GM21390 (cell line): Measurements from ENCODE around the gene DYDC1.
"Not testable (repeated sequence)": the region's sequence is repeated elsewhere in the genome, so short reads cannot be mapped to it uniquely, and the experiment has no call there.

ENCODE experiments used
- ATAC-seq: cut with Tn5 transposase; IDR thresholded peaks from one replicate; pipeline ENCODE4 v1.9.1; 2021; ENCODE audit not compliant: unreplicated experiment

Gene DYDC1

DNA sequence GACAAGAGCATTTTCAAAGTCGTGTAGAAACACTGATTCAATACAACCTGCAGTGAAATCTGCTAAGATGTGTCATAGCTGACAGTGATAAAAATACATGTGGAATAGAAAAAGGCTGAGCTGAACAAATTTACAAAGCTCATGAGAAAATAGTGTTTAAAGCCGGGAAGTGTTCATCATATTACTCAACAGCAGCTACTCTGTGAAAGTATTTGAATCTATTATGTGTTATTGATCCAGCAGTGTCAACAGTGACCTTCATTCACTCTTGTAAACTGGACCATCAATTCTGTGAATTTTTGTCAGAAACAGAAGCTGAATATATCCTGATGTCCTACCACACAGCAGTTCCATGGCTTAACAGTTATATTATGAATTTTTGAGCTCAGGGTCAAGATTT is 11.6 kb downstream of the DYDC1 start:
- ATAC-seq = no peak

GRCh38 chr10:80344276-80344675 is 12.3 kb downstream of the DYDC1 start:
- no peak for ATAC-seq

DNA sequence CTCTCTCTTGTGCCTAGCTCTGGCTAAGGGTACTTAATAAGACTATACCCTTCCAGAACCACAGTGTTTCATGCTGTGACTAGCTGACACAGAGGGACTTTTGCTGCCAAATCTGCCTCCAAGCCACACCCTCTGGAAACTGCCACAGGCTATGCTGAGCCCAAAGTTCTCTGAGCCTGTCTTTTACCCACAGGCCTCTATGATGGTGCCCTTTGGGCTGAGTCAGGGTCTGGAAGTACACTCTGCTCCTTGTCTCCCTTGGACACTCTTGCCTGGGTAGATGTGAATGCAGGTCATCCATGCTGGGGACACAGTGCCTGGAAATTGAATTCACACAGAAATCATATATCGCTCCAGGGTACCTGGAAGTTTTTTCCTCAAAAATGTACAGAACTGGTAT is 22.6 kb downstream of the DYDC1 start:
- no peak for ATAC-seq

- no peak for ATAC-seq
Observed at GRCh38 chr10:80324891-80325364, 31.6 kb downstream of the DYDC1 start.

- no peak for ATAC-seq
Observed at GRCh38 chr10:80324086-80324485, 32.5 kb downstream of the DYDC1 start.

- ATAC-seq = no peak
Observed at GRCh38 chr10:80323311-80323710, 33.2 kb downstream of the DYDC1 start.

DNA sequence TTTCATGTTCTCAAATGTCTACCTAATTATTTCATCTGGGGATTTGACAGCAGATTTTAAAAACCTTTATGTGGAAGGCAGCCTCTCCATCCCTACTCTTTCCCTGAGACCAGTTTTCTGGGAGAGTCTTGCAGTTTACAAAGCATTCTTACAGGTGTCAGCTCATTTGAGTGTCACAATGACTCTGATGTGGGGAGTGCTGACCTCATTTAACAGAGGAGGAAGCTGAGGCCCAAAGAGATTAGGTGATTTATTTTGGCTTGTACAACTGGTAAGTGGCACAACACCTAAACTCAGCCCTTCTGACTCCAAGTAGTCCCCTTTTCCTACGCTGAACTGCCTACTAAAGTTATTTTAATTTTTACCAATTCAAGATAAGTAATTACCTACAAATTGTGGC is 33.8 kb downstream of the DYDC1 start:
- ATAC-seq = no peak

- ATAC-seq = no peak
Observed at GRCh38 chr10:80322158-80322557, 34.4 kb downstream of the DYDC1 start.

GRCh38 chr10:80321183-80321582 is 35.4 kb downstream of the DYDC1 start:
- ATAC-seq = no peak

- ATAC-seq = no peak
Observed at GRCh38 chr10:80320377-80320776, 36.2 kb downstream of the DYDC1 start.

DNA sequence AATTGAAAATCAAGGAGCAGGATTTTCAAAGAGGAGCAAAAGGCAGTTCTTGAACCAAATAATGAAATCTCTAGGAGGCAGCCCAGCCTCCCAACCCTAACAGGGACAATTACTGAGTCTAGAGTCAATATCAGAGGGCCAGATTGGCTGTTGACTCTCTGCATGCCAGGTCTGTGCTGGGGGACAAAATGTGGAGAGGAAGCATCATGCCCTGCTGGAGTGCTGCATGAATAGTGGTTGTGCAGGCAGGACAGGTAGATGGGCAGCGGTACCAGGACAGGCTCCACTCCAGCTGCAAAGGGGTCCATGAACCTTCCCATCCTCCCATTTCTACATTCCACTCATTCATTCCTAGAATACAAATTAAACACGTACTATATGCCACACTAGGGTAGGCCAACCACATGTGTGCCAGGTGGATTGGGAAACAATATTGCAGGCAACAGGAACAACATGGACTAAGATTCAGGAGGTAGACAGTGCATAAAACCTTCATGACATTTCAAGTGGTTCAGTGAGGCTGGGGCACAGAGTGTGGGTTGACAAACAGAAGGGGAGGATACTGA is 36.7 kb downstream of the DYDC1 start:
- ATAC-seq = no peak

- no peak for ATAC-seq
Observed at GRCh38 chr10:80319318-80319717, 37.2 kb downstream of the DYDC1 start.

GRCh38 chr10:80318742-80319141 is 37.8 kb downstream of the DYDC1 start:
- no peak for ATAC-seq

DNA sequence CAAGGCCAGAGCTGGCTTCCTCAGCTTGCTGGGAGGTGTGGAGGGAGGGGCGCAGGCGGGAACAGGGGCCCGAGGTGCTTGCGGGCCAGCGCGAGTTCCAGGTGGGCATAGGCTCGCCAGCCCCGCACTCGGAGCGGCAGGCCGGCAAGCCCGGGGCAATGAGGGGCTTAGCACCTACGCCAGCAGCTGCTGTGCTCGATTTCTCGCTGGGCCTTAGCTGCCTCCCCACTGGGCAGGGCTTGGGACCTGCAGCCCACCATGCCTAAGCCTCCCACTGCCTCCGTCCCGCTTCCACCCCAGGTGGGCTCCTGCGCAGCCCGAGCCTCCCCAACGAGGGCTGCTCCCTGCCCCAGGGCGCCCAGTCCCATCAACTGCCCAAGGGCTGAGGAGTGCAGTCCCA is 41.2 kb downstream of the DYDC1 start:
- ATAC-seq = no peak

- no peak for ATAC-seq
Observed at GRCh38 chr10:80313523-80313922, 43.0 kb downstream of the DYDC1 start.

- not testable (repeated sequence) for ATAC-seq
Observed at GRCh38 chr10:80305989-80306388, 50.6 kb downstream of the DYDC1 start.

- ATAC-seq = no peak
Observed at GRCh38 chr10:80296942-80297341, 59.6 kb downstream of the DYDC1 start.

DNA sequence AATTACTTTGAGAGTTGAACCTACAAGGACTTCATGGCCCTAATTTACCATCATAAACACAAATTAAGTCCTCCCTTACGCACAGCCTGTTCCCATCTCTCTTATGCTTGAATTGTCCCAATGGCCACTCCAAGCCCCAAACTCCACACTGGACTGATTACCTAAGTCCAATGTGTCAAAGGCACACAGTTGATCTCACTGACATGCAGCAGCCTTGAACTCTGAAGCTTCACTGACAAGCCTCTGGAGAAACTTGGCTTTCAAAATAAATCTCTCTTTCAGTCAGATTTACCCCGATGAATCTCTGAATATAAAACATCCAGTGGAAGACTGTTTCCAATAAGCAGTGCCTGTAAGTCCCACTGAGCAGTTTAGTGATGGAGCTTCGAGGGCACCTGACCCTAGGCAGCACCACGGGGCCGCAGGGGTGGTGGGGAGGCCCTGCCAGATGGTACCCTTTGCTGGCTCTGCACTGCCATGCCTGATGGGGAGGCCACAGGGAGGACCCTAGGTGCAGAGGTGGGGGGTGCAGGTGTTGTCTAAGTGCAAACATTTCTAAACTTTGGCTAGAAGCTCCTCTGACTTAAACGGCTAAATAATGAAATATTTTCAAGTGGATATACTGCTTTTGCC is 63.8 kb downstream of the DYDC1 start:
- no peak for ATAC-seq

- ATAC-seq = no peak
Observed at GRCh38 chr10:80290474-80291220, 65.9 kb downstream of the DYDC1 start.

DNA sequence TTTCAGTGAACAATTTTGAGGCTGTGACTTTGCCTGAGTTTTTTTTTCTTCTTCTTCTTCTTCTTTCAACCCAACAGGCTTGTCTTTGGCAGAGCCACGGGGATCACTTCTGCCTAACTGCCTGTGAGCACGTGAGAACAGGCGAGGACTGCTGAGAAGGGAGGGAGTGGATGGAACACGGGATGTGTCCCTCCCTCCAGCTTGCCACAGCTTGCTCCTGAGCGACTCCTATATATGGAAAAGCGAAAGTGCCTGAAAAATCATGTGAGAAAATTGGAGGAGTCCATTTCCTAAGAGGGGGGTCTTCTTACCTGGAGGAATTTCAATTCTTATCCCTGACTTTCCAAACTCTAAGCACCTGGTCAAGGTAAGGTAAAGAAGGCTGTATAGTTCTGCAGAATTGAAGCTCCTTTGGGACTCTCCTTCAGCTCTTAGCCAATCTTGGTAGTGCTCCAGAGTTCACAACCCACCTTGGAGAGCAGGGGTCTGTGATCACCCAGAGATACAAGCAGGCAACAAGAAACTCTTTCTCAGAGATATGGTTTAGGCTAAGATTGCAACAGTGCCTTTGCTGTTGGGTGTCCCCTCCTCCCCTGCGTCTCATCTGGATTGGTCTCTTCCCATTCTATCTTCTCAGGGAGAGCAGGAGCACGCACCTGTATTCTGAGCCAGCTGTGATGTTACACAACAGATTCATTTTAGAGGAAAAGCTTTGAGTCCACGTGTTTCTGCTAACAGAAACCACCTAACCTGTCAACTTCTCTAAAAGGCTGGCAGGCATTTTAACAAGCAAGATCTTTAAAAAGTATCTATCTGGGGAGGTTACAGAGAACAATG is 66.9 kb downstream of the DYDC1 start, which contains the start of gene MAT1A:
Gene MAT1A (minus strand): TSS at position 208 of the 837 bp plus-strand sequence. CDS start 235 bp downstream, outside the sequence.
- ATAC-seq = no peak

GRCh38 chr10:80288849-80289248 is 67.7 kb downstream of the DYDC1 start:
- no peak for ATAC-seq
